H1 (cell line): Measurements from ENCODE around the gene SVEP1. TPM values are rescaled to one million over a fixed set of nuclear protein-coding genes. Genes with fewer than 3 reads are reported as not detected.
A peak's percentile ranks its signal among the peaks of the same experiment; 100 is the strongest.

Experiments used
- CTCF ChIA-PET: fragments of 300-600 bp; sonication (Branson Sonifier 250); formaldehyde crosslinking; loops from one replicate; lab custom pipeline; 2021; ENCODE audit not compliant: partially characterized antibody; lab: Charles Lee
- POLR2A ChIA-PET: fragments of 300-600 bp; sonication (Branson Sonifier 250); formaldehyde crosslinking; loops from one replicate; lab custom pipeline; 2021; ENCODE audit warnings: inconsistent platforms; ENCODE audit not compliant: partially characterized antibody; lab: Charles Lee
- DNase-seq, 2 experiments: peaks; one replicate each; pipeline versions ENCODE4 v3.0.0 to v3.0.0-alpha.2; 2010 to 2022; ENCODE audit warnings: low spot score in 2 of 2, low read depth in 1 of 2, mixed read lengths in 1 of 2
- FAIRE-seq: peaks from 2 replicates; lab custom pipeline; 2011; peaks lifted over from hg19 to GRCh38; lab: Jason Lieb, UNC
- H2AFZ ChIP-seq: 2 replicates; pipeline ENCODE4 v1.8.1; 2012; ENCODE audit warnings: low read length, inconsistent platforms
- H2AK5ac ChIP-seq: 2 replicates; pipeline ENCODE4 v1.6.1; 2013; ENCODE audit warnings: low read depth, low read length
- H2BK120ac ChIP-seq: replicated peaks from 2 replicates; pipeline ENCODE3; 2013; ENCODE audit warnings: low read depth, low read length, inconsistent platforms
- H2BK12ac ChIP-seq: 2 replicates; pipeline ENCODE4 v1.6.1; 2013; ENCODE audit warnings: low read depth, low read length
- H2BK15ac ChIP-seq: 2 replicates; pipeline ENCODE4 v1.6.1; 2013; ENCODE audit warnings: low read length
- H2BK20ac ChIP-seq: 2 replicates; pipeline ENCODE4 v1.6.1; 2013; ENCODE audit warnings: low read length
- H2BK5ac ChIP-seq: 2 replicates; pipeline ENCODE4 v1.6.1; 2013; ENCODE audit warnings: low read depth, low read length
- H3K14ac ChIP-seq: 2 replicates; pipeline ENCODE4 v1.6.1; 2013; ENCODE audit warnings: inconsistent platforms; ENCODE audit not compliant: insufficient read length
- H3K18ac ChIP-seq: 2 replicates; pipeline ENCODE4 v1.6.1; 2013; ENCODE audit warnings: low read length; ENCODE audit errors: extremely low read depth
- H3K23ac ChIP-seq: 2 replicates; pipeline ENCODE4 v1.6.1; 2013; ENCODE audit warnings: inconsistent platforms; ENCODE audit not compliant: insufficient read length
- H3K23me2 ChIP-seq: 2 replicates; pipeline ENCODE4 v1.6.1; 2013; ENCODE audit warnings: low read depth, low read length
- H3K27ac ChIP-seq: 2 replicates; pipeline ENCODE4 v1.6.1; 2011; ENCODE audit warnings: low read depth, low read length, inconsistent platforms
- H3K27me3 ChIP-seq, 4 experiments: replicated peaks in 1 of 4; 1 replicate in 1 of 4; 2 replicates in 3 of 4; pipeline versions ENCODE4 v1.6.1 to v1.8.1; 2011 to 2013; ENCODE audit warnings: low read length in 3 of 4, mild to moderate bottlenecking in 3 of 4, inconsistent platforms in 2 of 4, mixed read lengths in 2 of 4, moderate library complexity in 1 of 4; ENCODE audit not compliant: control insufficient read depth in 3 of 4, insufficient read depth in 3 of 4; ENCODE audit errors: extremely low read depth in 1 of 4
- H3K36me3 ChIP-seq, 4 experiments: 2 replicates each; pipeline versions ENCODE4 v1.6.1 to v1.8.1; 2011 to 2013; ENCODE audit warnings: mild to moderate bottlenecking in 4 of 4, low read length in 3 of 4, moderate library complexity in 2 of 4, control low read depth in 1 of 4, inconsistent platforms in 1 of 4; ENCODE audit not compliant: insufficient read depth in 4 of 4, control insufficient read depth in 2 of 4
- H3K4ac ChIP-seq: replicated peaks from 2 replicates; pipeline ENCODE3; 2013; ENCODE audit warnings: low read length, low read depth, mixed read lengths, inconsistent platforms; ENCODE audit not compliant: insufficient read length
- H3K4me1 ChIP-seq, 4 experiments: replicated peaks in 1 of 4; 1 replicate in 1 of 4; 2 replicates in 3 of 4; pipeline versions ENCODE4 v1.6.1 to v1.8.1; 2011 to 2013; ENCODE audit warnings: low read length in 3 of 4, inconsistent platforms in 2 of 4, mixed read lengths in 1 of 4; ENCODE audit not compliant: insufficient read depth in 4 of 4, control insufficient read depth in 3 of 4
- H3K4me2 ChIP-seq, 2 experiments: 2 replicates each; pipeline versions ENCODE4 v1.6.1 to v1.8.1; 2011 to 2013; ENCODE audit warnings: low read depth in 2 of 2, low read length in 2 of 2, control low read depth in 1 of 2, inconsistent platforms in 1 of 2, mild to moderate bottlenecking in 1 of 2; ENCODE audit not compliant: insufficient read depth in 1 of 2
- H3K4me3 ChIP-seq, 4 experiments: fragments of 200-600, 300-600 bp in 1 of 4; sonication (generic), shearing (Covaris generic), sonication (Bioruptor Twin) in 1 of 4; 2 replicates each; pipeline versions ENCODE4 v1.5.1 to v1.8.1; 2011 to 2016; ENCODE audit warnings: low read length in 4 of 4, low read depth in 3 of 4, control low read depth in 2 of 4, inconsistent platforms in 2 of 4, mild to moderate bottlenecking in 2 of 4, mixed read lengths in 1 of 4, moderate library complexity in 1 of 4; ENCODE audit not compliant: insufficient read depth in 2 of 4; ENCODE audit errors: extremely low read depth in 1 of 4
- H3K56ac ChIP-seq: replicated peaks from 2 replicates; pipeline ENCODE3; 2013; ENCODE audit warnings: low read depth, mild to moderate bottlenecking, mixed read lengths, low read length, inconsistent platforms; ENCODE audit not compliant: insufficient read length
- H3K79me1 ChIP-seq: 2 replicates; pipeline ENCODE4 v1.6.1; 2013; ENCODE audit warnings: low read depth, low read length, control low read depth
- H3K79me2 ChIP-seq, 2 experiments: 2 replicates each; pipeline versions ENCODE4 v1.6.1 to v1.8.1; 2012 to 2013; ENCODE audit warnings: low read length in 2 of 2, mild to moderate bottlenecking in 2 of 2, inconsistent platforms in 1 of 2; ENCODE audit not compliant: insufficient read depth in 2 of 2, control insufficient read depth in 1 of 2
- H3K9ac ChIP-seq, 4 experiments: replicated peaks in 1 of 4; 1 replicate in 1 of 4; 2 replicates in 3 of 4; pipeline versions ENCODE4 v1.6.1 to v1.8.1; 2011 to 2013; ENCODE audit warnings: low read depth in 3 of 4, low read length in 3 of 4, control low read depth in 2 of 4, mild to moderate bottlenecking in 2 of 4, moderate library complexity in 2 of 4, inconsistent platforms in 1 of 4; ENCODE audit errors: extremely low read depth in 1 of 4
- H3K9me3 ChIP-seq, 2 experiments: 2 replicates each; pipeline versions ENCODE4 v1.6.1 to v1.8.1; 2012 to 2013; ENCODE audit warnings: mild to moderate bottlenecking in 2 of 2, moderate library complexity in 2 of 2, control low read depth in 1 of 2, inconsistent platforms in 1 of 2, low read depth in 1 of 2, low read length in 1 of 2, mixed read lengths in 1 of 2; ENCODE audit not compliant: insufficient read depth in 2 of 2
- H4K20me1 ChIP-seq, 2 experiments: replicated peaks in 1 of 2; 2 replicates each; pipeline versions ENCODE3 to v1.8.1; 2011 to 2013; ENCODE audit warnings: inconsistent platforms in 2 of 2, low read length in 2 of 2, mild to moderate bottlenecking in 1 of 2; ENCODE audit not compliant: insufficient read depth in 2 of 2, control insufficient read depth in 1 of 2
- H4K5ac ChIP-seq: 2 replicates; pipeline ENCODE4 v1.6.1; 2013; ENCODE audit warnings: low read length, low read depth, mixed read lengths, inconsistent platforms; ENCODE audit not compliant: insufficient read length
- H4K8ac ChIP-seq: 2 replicates; pipeline ENCODE4 v1.8.0; 2013; ENCODE audit warnings: mild to moderate bottlenecking, moderate library complexity, low read length, inconsistent platforms; ENCODE audit not compliant: insufficient read depth; ENCODE audit errors: extremely low read depth
- H4K91ac ChIP-seq: replicated peaks from 2 replicates; pipeline ENCODE3; 2013; ENCODE audit warnings: low read length, mixed read lengths, inconsistent platforms; ENCODE audit not compliant: insufficient read length
- CREB1 ChIP-seq: IDR thresholded peaks from 2 replicates; pipeline ENCODE4 v1.6.1; 2012; ENCODE audit warnings: inconsistent platforms
- HDAC2 ChIP-seq, 2 experiments: fragments of 300-600 bp in 1 of 2; sonication (generic) in 1 of 2; IDR thresholded peaks; 2 replicates each; pipeline ENCODE4 v1.6.1; 2011 to 2012; ENCODE audit warnings: low read depth in 2 of 2, low read length in 2 of 2, mild to moderate bottlenecking in 2 of 2, moderate library complexity in 2 of 2, borderline replicate concordance in 1 of 2, inconsistent platforms in 1 of 2
- WGBS, 2 experiments: shearing (Covaris generic) in 1 of 2; methylation state at CpG; one replicate each; pipeline versions ENCODE4 v1.1.6 to v1.1.7; 2013 to 2015; ENCODE audit warnings: low lambda C conversion rate in 2 of 2, mixed read lengths in 2 of 2, inconsistent platforms in 1 of 2, low coverage in 1 of 2, missing lambda C conversion rate in 1 of 2; ENCODE audit not compliant: insufficient replicate concordance in 2 of 2, insufficient coverage in 1 of 2, insufficient read length in 1 of 2; ENCODE audit errors: extremely low coverage in 1 of 2, missing lambda C conversion rate in 1 of 2; 5-methylcytosine and 5-hydroxymethylcytosine counted together
- polyA plus RNA-seq, 7 experiments: library from polyadenylated mRNA; depleted of rRNA in 3 of 7; stranded (reverse) in 5 of 7; unstranded in 2 of 7; fragments of >200 nt in 5 of 7; fragments of 200-250 nt in 2 of 7; gene quantifications; 1 replicate in 5 of 7; 2 replicates in 1 of 7; 4 replicates in 1 of 7; pipeline versions ENCODE4 v1.2.1 to v1.2.3, GENCODE V29; 2011 to 2013; ENCODE audit warnings: missing spikeins in 2 of 7, mixed read lengths in 2 of 7
- total RNA-seq: library from RNA; stranded (reverse); fragmentation: NEBNext Ultra II Directional; extraction: Animal tissue kit (Norgen Biotek cat#: 25700); gene quantifications from 2 replicates; pipeline ENCODE4 v1.2.1, GENCODE V29; 2021

The SVEP1 gene
- total and polyA plus RNA-seq, 2 of the 8 experiments (the other 6 are each of a cell fraction or from before 2014, with no cell fraction given): 0.11 to 0.37 TPM

DNA sequence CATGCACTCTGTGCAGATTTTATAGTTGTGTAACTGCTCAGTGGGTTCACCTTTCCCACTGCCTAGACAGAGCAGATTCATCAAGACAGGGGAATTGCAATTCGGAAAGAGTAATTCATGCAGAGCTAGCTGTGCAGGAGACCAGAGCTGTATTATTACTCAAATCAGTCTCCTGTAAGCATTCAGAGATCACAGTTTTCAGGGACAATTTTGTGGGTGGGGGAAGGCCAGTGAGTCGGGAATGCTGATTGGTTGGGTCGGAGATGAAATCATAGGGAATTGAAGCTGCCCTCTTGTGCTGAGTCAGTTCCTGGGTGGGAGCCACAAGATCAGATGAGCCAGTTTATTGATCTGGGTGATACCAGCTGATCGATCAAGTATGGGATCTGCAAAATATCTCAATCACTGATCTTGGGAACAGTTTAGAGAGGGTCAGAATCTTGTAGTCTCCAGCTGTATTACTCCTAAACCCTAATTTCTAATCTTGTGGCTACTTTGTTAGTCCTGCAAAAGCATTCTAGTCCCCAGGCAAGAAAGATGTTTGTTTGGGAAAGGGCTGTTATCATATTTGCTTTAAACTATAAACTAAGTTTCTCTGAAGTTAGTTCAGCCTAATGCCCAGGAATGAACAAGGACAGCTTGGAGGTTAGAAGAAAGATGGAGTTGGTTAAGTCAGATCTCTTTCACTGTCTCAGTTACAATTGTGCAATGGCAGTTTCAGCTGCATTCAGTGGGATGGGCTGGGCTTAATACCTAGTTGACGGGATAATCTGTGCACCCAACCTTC, 12.7 kb upstream of the SVEP1 start:
- Histone ChIP-seq H3K4me2 (0 out of 4 replicates have a peak overlapping the region, but pooled peaks of 1 of the 2 experiments have one; percentile 13), H3K23me2 (no peaks in the 10 kb centered on the region), H3K23ac (no peak overlapping the region), H3K18ac (no peak overlapping the region), H2BK5ac (no peak overlapping the region), H3K9me3 (peaks cover 0 to 7% of the 10 kb centered on the region in 2 experiments; a peak in 2 of 4 replicates), H4K8ac (no peak overlapping the region), H4K91ac (no peak overlapping the region), H3K27ac (no peak overlapping the region), H2AK5ac (no peak overlapping the region), H2BK12ac (no peak overlapping the region), H3K56ac (no peak overlapping the region), H2BK120ac (no peak overlapping the region), H3K4me3 (no peak overlapping the region), H2BK15ac (no peak overlapping the region), H4K5ac (peak overlapping the region; percentile 15), H3K4me1 (peaks cover 0 to 8% (median 5%) of the 10 kb centered on the region in 4 experiments; a peak in 4 of 7 replicates), H3K9ac (no peak overlapping the region), H3K79me1 (no peaks in the 10 kb centered on the region), H3K14ac (no peak overlapping the region), H3K27me3 (no peaks in the 10 kb centered on the region), H3K4ac (no peak overlapping the region), H2AFZ (peak overlapping the region; percentile 71), H3K36me3 (no peaks in the 10 kb centered on the region), H3K79me2 (no peaks in the 10 kb centered on the region), H4K20me1 (no peaks in the 10 kb centered on the region), H2BK20ac (no peak overlapping the region)
- CTCF ChIA-PET: interaction anchor here (0.8 kb wide), 1 partner anchor 12 kb away, joined by 3 read pairs; no protein-coding TSS in a partner anchor
- TF ChIP-seq CREB1 (no peak), HDAC2 (IDR thresholded peaks at IDR 0.05; ENCODE audit: borderline replicate concordance in 1 of 2, low read depth in 2 of 2, low read length in 2 of 2) (no peak)
- no peak for FAIRE-seq
- WGBS, 2 experiments: 85% methylated on average over 5 of the region's 5 CpGs; no CpG with 5 or more reads in 1 of the 2 experiments
- DNase-seq: no peak
- POLR2A ChIA-PET: no interaction called here
